Stimulated activated CD4-positive, alpha-beta T cell treated with anti-CD3 and anti-CD28 coated beads, Interleukin-2, amount 100 ng/mL, for 4 hours (primary cell): ENCODE data around the gene SPTBN2.
"Not testable (repeated sequence)": the region's sequence is repeated elsewhere in the genome, so short reads cannot be mapped to it uniquely, and the experiment has no call there.

Experiments used
- DNase-seq: peaks from one replicate; pipeline ENCODE4 v3.0.0-alpha.2; 2020; ENCODE audit warnings: low read depth

The SPTBN2 gene

DNA sequence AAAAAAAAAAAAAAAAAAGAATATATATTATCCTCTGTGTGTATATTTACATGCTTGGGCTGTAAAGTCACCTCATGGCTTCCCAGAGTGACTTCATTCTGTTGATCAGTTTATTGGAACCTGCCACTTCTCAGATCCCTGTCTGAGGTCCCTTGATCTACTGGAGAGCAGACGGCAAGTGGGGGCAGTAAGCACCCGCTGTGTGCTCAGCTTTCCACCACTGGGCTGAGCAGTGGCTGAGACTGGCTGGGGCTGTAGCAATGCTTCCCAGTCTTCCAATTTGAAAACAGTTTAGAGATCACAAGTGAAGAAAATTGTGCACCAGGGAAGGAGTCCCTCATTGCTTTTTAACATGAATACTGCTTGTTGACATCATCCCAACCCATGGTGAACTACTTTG is 44.4 kb downstream of the SPTBN2 start:
- DNase-seq = no peak

DNA sequence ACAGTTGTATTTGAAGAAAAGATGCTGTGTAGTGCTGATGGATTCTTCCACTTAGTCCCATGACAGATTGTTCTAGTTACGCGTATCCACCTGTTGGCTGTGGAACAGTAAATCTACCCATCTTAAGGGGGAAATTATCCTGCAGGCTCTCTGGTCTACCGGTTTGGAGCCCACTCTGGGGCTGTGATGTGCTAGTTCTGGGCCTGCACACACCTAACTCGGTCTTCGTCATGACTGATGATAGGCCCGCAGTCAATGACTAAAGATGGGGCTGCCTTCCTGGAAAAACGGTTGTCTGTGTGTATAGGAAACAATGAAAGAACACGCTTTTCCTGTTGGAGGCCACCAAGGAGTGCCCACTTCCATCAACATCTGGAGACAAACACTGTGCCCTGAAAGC is 45.1 kb downstream of the SPTBN2 start:
- DNase-seq = no peak

DNA sequence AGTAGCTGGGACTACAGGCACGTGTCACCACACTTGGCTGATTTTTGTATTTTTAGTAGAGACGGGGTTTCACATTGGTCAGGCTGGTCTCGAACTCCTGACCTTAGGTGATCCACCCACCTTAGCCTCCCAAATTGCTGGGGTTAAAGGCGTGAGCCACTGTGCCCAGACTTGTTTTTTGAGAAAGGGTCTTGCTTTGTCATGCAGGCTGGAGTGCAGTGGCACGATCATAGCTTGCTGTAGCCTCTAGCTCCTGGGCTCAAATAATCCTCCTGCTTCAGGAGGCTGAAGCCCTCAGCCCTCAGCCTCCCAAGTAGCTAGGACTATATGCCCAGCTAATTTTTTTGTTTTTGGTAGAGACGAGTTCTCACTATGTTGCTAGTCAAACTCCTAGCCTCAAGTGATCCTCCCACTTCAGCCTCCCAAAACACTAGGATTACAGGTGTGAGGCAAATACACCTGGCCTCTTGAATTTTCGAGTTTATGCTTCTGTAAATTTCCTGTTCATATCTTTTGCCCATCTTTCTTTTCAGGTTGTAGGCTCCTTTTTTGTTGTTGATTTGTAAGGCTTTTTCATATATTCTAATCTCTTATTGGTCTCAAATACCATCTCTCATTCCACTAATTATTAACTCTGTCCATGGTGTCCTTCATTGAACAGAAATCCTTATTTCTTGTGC is 47.9 kb downstream of the SPTBN2 start:
- no peak for DNase-seq

GRCh38 chr11:66677599-66678375 is 51.2 kb downstream of the SPTBN2 start, which contains the start of gene RBM4B:
TSS of gene RBM4B (minus strand) at chr11:66677887. CDS start at chr11:66677079, 808 bp downstream.
- peak; percentile 87 for DNase-seq

- DNase-seq = no peak
These were observed 52.0 kb downstream of the SPTBN2 start for GRCh38 chr11:66676931-66677598.

DNA sequence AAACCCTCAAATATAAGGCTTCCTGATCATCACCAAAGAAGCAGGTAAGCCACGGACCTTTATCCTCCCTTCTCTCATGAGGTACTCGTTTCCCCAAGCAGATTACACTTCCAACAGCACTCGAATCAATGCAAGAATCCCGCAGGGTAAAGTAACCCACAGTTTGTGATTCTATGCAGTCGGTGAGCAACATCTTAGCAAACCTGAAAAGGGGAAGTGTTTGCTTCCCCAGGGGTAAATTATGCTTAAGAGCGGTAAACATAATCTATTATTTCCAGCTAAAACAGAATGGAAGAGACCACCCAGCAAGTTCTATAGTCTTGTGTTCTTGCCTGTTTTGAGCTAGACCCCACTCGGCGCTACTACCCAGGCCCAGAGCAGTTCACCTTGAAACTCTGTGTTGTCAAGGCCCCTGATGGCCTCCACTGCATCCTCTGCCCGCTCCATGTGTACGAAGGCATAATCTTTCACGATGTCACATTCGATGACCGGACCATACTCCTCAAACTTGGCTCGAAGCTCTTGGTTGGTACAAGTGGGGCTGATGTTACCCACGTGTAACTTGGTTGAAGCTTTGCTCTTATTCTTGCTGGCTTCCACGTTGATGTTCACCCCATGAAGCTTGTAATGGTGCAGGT is 52.6 kb downstream of the SPTBN2 start:
- no peak for DNase-seq

DNA sequence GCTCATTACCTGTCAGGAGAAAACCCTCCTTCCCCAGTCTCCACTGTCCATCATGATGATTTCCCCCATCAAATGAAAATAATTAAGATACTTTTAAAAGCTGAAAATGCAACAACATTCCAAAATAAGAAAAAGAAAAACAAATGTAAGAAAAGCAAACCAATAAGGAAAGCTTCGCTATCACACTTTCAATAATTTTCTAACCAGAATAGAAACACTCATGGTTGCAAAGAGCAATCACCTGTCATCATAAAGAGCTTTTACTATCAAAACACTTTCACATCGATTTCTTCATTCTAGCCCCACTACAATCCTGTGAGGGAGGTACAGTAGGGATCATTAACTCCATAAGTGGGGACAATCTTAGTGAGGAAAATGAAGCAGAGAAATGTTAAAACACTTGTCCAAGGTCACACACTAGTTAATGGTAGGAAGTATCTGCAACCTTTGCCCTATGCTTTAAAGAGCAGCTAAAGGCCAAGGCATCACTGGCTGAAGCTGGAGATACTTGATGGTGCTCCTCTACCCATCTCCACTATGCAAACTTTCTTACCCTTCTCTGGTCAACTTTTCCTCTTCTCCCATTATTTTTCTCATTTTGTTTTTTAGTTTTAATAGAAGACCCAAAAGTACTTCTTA is 53.9 kb downstream of the SPTBN2 start:
- no peak for DNase-seq

DNA sequence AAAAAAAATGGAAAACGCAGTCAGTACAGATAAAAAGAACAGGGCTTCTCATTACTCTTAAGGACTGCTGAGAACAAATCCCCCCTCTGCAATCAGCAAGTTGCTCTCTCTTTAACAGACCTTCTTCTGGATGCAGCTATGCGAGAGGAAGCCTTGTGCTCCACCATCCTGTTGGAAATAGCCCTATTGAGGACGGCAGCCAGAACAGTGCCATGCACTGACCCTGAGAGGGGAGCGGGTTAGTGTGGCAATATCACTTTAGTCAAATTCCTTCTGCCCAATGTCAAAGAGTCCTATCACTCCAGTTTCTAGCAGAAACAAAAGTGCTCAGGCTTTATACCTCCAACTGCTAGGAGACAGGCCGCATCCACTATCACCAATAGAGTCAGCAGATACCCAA is 58.2 kb downstream of the SPTBN2 start:
- no peak for DNase-seq

DNA sequence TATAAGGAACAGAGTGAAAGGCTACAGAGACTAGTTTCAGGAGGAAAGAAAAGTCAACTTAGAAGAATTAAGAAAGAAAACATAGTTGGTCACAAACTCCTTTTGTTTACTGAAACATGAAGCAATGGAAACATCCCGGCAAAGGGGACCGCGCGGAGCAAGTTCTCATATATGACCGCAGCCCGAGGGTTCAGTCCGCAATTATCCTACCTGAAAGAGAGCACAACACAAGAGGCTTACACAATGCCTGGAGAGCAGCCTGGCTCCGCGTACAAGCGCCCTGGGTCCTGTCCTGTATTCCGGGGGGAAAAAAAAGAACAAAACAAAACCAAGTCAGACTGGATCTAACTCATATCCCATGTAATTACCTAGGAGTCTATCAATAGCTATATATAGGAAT is 63.6 kb downstream of the SPTBN2 start:
- DNase-seq = no peak

DNA sequence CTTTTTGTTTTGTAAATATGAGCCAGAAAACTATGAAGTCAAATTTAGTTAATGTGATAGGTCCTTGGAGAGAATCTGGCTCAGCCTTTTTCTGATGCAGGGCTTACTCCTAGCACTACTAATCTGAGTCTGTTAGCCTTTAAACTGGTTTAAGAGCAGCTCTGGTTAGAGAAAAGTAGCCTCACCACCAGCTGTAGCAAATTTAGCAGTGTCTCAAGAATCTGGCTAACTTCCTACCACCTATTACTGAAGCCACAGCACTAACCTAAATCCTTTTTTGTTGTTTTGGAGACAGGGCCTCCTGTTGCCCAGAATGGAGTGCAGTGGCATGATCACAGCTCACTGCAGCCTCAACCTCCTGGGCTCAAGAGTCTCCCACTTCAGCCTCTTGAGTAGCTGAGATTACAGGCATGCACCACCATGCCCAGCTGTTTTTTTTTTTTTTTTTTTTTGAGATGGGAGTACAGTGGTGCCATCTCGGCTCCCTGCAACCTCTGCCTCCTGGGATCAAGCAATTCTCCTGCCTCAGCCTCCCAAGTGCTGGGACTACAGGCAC is 65.2 kb downstream of the SPTBN2 start:
- DNase-seq = no peak

DNA sequence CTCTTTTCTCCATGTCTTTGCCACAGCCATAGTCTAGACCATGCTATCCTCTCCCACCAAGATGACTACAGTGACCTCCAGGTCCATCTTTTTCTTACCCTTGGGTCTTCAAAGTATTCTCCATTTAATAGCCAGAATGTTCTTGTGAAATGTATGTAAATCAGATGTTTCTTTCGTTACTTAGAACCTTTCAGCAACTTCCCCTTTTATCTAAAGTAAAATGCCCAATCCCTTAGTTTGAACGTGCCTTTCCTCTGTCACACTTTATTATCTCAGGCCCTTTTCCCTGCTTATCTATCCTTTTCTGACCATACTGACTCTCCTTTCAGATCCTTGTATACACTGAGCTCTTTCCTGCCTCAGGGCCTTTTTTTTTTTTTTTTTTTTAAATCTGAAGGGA is 69.3 kb downstream of the SPTBN2 start:
- no peak for DNase-seq

DNA sequence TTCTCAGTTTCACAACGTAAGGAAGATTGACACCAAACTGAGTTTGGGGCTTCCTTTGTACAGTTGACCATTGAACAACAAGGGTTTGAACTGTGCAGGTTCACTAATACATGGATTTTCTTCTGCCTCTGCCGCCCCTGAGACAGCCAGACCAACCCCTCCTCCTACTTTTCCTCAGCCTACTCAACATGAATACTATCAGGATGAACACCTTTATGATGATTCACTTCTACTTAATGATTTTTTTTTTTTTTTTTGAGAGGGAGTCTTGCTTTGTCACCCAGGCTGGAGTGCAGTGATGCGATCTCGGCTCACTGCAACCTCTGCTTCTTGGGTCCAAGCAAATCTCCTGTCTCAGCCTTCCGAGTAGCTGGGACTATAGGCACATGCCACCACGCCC is 75.9 kb downstream of the SPTBN2 start:
- no peak for DNase-seq

DNA sequence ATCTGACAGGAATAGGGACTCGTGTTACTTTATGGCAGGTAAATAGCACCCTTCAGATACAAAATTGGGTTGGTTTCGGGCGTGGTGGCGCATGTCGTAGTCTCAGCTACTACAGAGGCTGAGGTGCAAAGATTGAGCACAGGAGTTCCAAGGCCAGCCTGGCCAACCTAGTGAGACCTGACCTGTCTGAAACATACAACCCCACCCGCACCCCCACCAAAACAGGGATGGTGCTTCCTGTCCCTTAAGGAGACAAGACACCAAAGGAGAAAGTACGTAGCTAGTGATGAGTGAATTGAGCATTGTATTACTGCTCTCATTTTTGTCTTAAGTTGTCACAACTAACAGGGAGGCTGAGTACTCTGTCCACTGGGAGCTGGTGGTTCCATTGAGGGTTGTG is 76.4 kb downstream of the SPTBN2 start:
- DNase-seq = no peak

- DNase-seq = no peak
These were observed 78.0 kb downstream of the SPTBN2 start for GRCh38 chr11:66651016-66651415.

- no peak for DNase-seq
These were observed 79.1 kb downstream of the SPTBN2 start for GRCh38 chr11:66649903-66650302.

DNA sequence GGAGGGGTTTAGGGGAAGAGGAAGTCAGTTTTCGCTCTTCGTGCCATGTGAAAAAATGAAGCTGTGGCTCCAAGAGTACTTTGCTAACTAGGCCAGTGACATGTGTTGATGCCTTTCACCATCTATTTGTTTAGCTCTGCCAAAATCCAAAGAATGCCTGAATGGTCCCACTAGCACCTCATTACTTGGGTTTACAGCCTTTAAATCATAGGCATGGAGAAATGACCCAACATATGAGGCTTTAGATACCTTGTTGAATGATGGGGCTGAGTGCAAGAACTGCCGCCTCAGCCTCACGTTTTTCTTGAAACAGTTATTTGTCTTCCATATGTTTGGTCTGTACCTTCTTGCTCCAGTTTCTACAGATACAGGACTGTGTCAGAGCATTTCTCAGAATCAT is 82.2 kb downstream of the SPTBN2 start:
- no peak for DNase-seq

GRCh38 chr11:66643745-66644437 is 85.1 kb downstream of the SPTBN2 start:
- no peak for DNase-seq

GRCh38 chr11:66641834-66642233 is 87.2 kb downstream of the SPTBN2 start:
- no peak for DNase-seq

- not testable (repeated sequence) for DNase-seq
These were observed 89.1 kb downstream of the SPTBN2 start for GRCh38 chr11:66639814-66640340.

DNA sequence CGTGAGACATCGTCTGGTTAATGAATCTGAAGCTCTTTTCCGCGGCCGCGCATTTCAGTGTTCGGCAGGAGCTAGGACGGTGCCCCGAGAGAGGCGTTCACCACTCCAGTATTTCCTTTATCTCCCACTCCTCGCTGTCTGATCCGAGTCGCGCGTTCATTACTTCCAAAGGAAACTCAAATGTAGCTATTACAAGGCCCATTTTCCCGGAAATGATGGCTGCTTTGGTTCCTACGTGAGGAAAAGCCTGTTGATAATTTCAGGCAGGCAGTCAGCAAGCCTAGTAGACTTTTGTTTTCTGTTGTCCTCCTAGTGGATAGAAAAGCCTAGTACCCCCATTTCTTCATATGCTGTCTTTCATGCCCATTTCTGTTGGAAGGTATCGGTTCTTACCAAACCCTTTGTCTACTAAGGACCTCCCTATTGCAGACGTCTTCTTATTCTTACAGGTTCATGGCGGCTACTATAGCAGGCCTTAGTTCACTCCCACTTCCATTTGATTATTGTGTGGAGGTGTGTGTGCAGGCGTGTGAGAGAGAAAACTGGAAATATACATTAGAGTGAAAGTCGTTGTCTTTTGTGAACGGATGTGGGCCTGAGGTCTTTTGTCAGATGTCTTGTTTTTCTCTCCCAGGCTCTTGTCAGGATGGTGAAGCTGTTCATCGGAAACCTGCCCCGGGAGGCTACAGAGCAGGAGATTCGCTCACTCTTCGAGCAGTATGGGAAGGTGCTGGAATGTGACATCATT is 89.8 kb downstream of the SPTBN2 start:
- DNase-seq = no peak
